Testis (tissue), 2 donors: ENCODE measurements around the gene ABLIM3.

ENCODE experiments used
- POLR2A ChIP-seq: fragments of 450-650 bp; IDR thresholded peaks from one replicate; pipeline ENCODE4 v1.6.1; 2017; ENCODE audit warnings: antibody characterized with exemption, mild to moderate bottlenecking, moderate library complexity
- TF ChIP-seq, protein P1 (sequence below), 3 experiments: fragments of 450-650 bp in 2 of 3; fragments of 200-600 bp in 1 of 3; sonication (generic) in 1 of 3; IDR thresholded peaks; one replicate each; pipeline ENCODE4 v1.5.1; 2016 to 2019; ENCODE audit warnings: antibody characterized with exemption in 3 of 3, mild to moderate bottlenecking in 2 of 3, moderate library complexity in 1 of 3

DNA sequence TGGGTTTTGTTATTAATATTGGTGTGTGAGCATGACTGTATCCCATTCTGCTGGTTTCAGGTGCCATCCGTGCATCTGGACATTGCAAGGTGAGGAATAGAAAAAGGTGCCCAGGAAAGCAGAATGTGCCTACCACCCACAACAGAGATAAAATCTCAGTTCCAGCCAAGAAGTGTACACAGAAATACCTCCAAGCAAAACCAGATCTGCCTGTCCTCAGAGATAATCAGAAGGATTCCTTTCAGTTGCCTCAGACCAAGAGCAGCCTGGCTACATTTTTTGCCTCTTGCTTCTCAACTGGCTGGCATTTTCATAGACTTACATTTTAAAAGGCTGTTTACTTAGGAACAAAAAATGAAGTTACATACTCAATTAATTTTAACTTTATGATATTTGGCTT is 12.1 kb upstream of the ABLIM3 start:
- TF ChIP-seq, protein P1, sequence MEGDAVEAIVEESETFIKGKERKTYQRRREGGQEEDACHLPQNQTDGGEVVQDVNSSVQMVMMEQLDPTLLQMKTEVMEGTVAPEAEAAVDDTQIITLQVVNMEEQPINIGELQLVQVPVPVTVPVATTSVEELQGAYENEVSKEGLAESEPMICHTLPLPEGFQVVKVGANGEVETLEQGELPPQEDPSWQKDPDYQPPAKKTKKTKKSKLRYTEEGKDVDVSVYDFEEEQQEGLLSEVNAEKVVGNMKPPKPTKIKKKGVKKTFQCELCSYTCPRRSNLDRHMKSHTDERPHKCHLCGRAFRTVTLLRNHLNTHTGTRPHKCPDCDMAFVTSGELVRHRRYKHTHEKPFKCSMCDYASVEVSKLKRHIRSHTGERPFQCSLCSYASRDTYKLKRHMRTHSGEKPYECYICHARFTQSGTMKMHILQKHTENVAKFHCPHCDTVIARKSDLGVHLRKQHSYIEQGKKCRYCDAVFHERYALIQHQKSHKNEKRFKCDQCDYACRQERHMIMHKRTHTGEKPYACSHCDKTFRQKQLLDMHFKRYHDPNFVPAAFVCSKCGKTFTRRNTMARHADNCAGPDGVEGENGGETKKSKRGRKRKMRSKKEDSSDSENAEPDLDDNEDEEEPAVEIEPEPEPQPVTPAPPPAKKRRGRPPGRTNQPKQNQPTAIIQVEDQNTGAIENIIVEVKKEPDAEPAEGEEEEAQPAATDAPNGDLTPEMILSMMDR (IDR thresholded peaks at IDR 0.05): no peak
- no peak for TF ChIP-seq POLR2A
